Stimulated activated CD4-positive, alpha-beta T cell treated with anti-CD3 and anti-CD28 coated beads, Interleukin-12 subunit alpha, Interleukin-12 subunit beta, amount 100 ng/mL, for 24 hours (primary cell): ENCODE measurements around the gene CEP44.
"Not testable (repeated sequence)": the region's sequence is repeated elsewhere in the genome, so short reads cannot be mapped to it uniquely, and the experiment has no call there.

Source experiments
- DNase-seq, 2 experiments: peaks; one replicate each; pipeline ENCODE4 v3.0.0-alpha.2; 2020; ENCODE audit warnings: low read depth in 2 of 2

The CEP44 gene, protein sequence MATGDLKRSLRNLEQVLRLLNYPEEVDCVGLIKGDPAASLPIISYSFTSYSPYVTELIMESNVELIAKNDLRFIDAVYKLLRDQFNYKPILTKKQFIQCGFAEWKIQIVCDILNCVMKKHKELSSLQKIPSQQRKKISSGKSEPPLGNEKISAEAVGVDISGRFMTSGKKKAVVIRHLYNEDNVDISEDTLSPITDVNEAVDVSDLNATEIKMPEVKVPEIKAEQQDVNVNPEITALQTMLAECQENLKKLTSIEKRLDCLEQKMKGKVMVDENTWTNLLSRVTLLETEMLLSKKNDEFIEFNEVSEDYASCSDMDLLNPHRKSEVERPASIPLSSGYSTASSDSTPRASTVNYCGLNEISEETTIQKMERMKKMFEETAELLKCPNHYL

GRCh38 chr4:174283507-174284471 is at the start of gene CEP44, which contains the start of gene FBXO8:
Gene CEP44 (plus strand): TSS chr4:174283911. CDS start chr4:174299122, 15,211 bp downstream.
Gene FBXO8 (minus strand): TSS chr4:174283667. CDS start chr4:174263092, 20,575 bp downstream.
- peak; percentile 41 for DNase-seq

GRCh38 chr4:174236359-174236758 is 47.4 kb upstream of the CEP44 start:
- no peak for DNase-seq

GRCh38 chr4:174241162-174241561 is 42.5 kb upstream of the CEP44 start:
- DNase-seq = no peak

GRCh38 chr4:174244441-174244840 is 39.3 kb upstream of the CEP44 start:
- DNase-seq = no peak

DNA sequence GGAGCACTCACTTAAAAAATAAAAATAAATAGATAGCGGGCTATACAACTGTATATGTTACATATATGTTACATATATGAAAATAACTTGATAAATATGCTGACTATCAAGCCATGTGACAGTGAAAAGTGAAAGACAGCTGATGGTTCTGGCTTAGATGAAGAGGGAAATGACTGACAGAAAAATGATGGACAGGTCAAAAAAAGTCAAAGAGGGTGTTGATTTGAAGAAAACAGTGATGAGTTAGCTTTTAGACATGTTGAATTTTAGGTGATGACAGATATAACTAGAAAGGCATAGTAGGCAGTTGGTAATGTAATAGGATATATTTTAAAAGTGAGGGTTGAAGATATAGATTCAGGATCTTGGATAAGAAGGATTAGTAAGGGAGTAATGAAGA is 38.0 kb upstream of the CEP44 start:
- DNase-seq = no peak

DNA sequence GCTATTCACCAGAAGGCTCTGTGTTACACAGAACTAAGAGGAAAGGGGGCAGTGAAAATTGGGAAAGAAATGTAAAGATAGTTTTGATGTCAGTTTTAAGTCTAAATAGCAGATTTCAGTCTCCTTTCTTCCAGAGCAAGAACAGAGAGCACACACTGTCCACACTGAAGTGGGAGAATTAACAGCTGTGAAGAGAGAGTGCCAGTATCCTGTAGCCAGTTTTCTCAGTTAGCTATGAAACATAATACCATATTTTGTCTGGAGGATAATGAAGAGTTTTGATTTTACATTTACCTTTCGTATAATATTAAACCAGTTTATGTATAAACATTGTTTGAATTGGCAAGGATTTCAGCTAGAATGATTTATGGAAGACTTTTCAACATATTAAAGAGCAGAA is 35.3 kb upstream of the CEP44 start:
- DNase-seq = no peak

GRCh38 chr4:174252412-174252811 is 31.3 kb upstream of the CEP44 start:
- DNase-seq = no peak

DNA sequence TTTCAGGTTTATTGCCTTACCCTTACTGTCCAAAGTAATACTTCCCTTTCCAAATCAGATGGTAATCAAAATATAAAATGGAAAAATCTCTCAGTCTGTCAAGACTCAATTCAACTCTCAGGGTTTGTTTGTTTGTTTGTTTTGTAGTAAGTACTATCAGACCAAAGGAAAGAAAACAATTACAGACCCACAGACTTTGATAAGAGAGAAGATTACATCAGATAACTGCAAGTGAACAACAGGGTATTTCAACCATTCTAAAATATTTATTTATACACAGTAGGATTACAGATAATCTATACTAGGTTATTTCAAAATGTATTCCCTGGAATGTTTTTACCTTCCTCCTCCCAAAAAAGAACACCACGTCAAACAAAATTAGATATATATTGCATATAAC is 29.1 kb upstream of the CEP44 start:
- DNase-seq = no peak

- no peak for DNase-seq
These were observed 28.3 kb upstream of the CEP44 start for GRCh38 chr4:174255374-174255773.

DNA sequence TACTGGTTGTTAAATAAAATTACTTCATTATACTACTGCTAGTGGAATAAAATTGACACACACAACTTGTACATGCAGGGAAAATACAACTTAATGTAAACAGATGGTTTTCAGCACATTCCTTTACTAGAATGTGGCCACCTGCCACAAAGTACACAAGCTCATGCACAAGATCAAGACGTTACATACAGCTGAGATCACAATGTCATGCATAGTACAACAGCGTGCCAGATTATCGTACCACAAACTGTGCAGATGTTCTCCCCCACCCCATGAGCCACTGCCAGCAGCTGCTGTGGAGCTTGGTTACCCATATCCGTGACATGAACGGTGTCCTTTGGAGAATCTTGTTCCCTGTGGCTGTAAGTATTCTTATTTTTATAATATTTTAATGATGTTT is 27.9 kb upstream of the CEP44 start:
- no peak for DNase-seq

DNA sequence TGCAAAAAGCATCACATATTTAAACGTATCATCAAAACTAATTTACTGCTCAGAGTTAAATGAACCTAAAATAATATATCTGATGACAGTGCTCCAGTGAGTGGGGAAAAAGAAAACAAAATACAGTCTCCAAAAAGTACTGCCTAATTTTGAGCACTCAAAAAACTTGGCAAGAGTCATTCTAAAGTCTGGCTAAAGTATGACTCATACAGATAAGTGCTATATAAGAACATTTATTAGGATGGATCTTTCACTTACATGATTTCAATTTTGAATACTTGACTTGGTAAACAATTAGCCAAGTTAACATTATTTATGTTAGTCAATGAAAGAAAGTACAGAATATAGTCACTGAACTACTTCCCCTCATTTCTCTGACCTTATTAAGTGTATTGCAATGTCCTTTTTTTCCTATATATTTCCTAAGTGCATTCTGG is 27.4 kb upstream of the CEP44 start:
- no peak for DNase-seq

- DNase-seq = no peak
These were observed 24.1 kb upstream of the CEP44 start for GRCh38 chr4:174259580-174259979.

DNA sequence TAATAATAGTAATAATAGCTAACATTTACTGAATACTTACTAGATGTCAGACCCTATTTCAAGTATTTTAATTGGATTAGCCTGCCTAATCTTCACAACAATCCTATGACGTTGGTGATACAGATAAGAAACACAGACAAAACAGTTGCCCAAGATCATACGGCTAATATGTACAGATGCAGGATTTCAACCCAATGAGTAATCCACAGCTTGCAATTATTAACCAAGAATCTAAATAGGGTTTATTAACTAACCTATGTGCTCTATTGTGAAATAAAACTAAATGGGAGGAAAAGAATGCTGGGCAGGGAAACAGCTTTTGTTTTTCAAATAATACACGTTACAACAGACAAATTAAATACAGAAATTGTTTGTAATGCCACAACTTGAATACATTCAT is 23.6 kb upstream of the CEP44 start:
- DNase-seq = no peak

DNA sequence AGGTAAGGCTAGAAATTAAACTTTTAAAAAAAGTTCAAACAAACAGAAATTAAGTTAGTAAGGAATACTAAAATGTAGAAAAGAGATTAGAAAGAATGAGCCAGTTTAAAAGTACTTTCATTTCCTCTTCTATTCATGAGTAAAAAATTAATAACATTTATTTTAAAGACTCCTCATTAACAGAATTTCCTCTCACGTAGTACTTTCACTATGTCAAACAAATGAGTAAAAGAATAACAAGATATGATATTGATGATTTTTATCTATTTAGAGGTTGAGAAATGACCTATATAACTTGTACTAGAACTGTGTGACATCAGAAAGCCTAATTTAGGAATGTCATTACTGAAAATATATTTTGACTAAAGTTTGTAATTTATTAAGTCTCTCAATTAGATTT is 22.3 kb upstream of the CEP44 start:
- not testable (repeated sequence) for DNase-seq

DNA sequence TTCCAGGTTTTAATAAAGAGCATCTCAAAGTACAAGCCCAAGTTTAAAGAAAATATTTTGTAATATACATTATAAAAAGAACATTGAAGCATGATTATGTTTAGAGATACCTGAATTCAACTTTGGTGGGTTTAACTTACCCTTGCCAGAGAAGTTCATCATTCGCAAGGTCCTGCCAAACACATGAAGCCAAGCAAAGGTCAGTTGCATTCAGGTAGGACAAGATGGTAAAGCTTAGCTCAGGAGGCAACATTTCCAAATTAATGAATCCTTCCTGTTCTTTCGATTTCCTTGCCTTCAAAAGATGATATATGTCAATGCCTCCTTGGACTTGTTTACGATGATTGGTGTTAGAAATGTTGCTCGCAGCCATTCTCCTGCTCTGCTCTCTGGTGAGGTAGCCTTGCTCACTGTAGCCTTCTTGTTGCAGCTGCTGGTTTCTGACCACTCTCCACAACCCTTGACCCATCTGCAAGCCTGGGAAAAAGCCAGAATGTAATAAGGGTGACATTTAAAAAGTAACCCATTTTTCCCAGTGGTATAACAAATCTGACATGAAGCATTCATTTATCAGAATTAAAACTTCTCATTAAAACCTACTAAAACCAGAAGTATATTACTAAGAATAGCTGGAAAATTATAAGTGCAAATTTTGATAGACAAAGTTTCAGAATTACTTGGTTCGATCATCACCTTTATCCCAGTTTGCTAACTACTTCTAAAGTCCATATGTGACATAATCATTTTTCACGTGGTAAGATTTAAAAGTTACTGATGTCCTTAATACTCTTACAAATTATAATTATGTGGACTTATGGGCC is 20.9 kb upstream of the CEP44 start:
- no peak for DNase-seq

DNA sequence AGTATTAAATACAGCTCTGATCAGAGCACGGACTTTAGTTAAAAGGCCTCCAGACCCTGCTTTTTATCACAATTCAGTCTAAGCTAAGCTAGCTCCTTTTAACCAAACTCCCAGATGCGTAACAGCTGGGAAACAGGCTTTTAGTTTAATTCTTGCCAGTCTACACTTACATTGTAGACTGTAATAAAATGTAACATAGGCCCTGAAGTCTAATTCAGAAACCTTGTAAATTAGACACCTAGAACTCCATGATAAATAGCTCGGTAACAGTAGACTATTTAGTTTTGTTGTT is 20.3 kb upstream of the CEP44 start:
- no peak for DNase-seq

- DNase-seq = no peak
These were observed 17.8 kb upstream of the CEP44 start for GRCh38 chr4:174265916-174266315.

DNA sequence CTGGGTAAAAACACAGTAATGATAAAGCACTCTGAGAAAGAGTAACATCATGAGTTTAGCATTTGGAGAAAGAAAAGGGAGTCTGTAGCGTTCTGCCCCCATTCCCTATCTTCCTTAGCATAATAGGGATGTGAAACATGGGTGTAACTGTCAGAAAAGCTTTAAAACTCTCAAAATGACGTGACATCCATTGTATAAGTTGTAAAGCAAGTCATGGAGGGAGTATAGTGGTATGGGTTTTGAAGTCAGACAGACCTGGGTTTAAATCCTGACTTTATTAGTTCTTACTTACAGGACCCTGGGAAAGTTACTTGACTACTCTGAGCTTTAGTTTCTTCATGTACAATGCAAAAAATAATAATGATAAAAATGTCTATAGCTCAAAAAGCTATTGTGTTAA is 17.3 kb upstream of the CEP44 start:
- no peak for DNase-seq

- no peak for DNase-seq
These were observed 9.8 kb upstream of the CEP44 start for GRCh38 chr4:174273930-174274329.

GRCh38 chr4:174274436-174274835 is 9.3 kb upstream of the CEP44 start:
- no peak for DNase-seq

DNA sequence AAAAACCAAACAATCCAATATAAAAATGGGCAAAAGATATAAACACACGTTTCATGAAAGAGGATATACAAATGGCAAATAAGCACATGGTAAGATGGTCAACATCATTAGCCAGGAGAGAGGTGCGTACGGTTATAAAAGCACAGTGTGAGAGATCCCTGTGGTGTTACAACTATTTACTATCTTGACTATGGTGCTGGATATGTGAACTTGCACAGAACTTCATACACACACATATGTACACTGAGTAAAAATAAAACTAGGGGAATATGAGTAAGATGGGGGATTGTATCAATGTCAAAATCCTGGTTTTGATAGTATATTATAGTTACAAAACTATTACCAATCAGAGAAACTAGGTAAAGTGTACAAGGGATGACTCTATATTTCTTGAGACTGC is 8.6 kb upstream of the CEP44 start:
- no peak for DNase-seq

DNA sequence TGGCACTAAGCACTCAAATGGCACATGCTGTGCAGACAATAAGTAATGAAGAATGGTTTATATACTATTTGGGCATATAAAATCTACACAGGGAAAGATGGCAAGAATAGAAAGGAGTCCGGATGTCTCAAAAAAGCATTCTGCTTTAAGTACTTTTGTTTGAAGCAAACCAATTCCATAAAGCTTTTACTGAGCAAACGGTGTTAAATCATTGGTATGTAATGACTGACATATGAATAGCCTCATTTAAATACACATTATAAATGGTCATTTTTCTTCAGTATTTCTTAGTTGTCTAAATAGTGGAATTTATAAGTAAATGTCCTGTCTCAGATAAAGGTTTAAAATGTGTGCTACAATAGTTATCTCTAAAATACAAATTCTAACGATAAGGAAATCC is 6.3 kb upstream of the CEP44 start:
- no peak for DNase-seq
